ENCODE data around the gene DNAJA2.
"Not testable (repeated sequence)": the region's sequence is repeated elsewhere in the genome, so short reads cannot be mapped to it uniquely, and the experiment has no call there.

The DNAJA2 gene

GRCh38 chr16:46974352-46974751, 878 bp upstream of the DNAJA2 start:
- DNase-seq = no peak

GRCh38 chr16:46973996-46974324, 486 bp upstream of the DNAJA2 start:
- DNase-seq = no peak

- peak; percentile 17 for DNase-seq
Measured at GRCh38 chr16:46972429-46973206, 856 bp downstream of the DNAJA2 start.

- DNase-seq = no peak
Measured at GRCh38 chr16:46971271-46971670, 2.2 kb downstream of the DNAJA2 start.

GRCh38 chr16:46970089-46970488, 3.4 kb downstream of the DNAJA2 start:
- no peak for DNase-seq

GRCh38 chr16:46968063-46968435, 5.4 kb downstream of the DNAJA2 start:
- no peak for DNase-seq

- DNase-seq = no peak
Measured at GRCh38 chr16:46962629-46963028, 10.8 kb downstream of the DNAJA2 start.

GRCh38 chr16:46961373-46962353, 11.8 kb downstream of the DNAJA2 start:
- no peak for DNase-seq

GRCh38 chr16:46954562-46954961, 18.9 kb downstream of the DNAJA2 start:
- DNase-seq = no peak

GRCh38 chr16:46950009-46950408, 23.5 kb downstream of the DNAJA2 start:
- no peak for DNase-seq

GRCh38 chr16:46949241-46949892, 24.1 kb downstream of the DNAJA2 start:
- DNase-seq = no peak

- DNase-seq = no peak
Measured at GRCh38 chr16:46948548-46949166, 24.8 kb downstream of the DNAJA2 start.

GRCh38 chr16:46947900-46948547, 25.4 kb downstream of the DNAJA2 start:
- peak; percentile 2 for DNase-seq

- not testable (repeated sequence) for DNase-seq
Measured at GRCh38 chr16:46944713-46945112, 28.8 kb downstream of the DNAJA2 start.

GRCh38 chr16:46937536-46937935, 35.9 kb downstream of the DNAJA2 start:
- no peak for DNase-seq

GRCh38 chr16:46932802-46933201, 40.7 kb downstream of the DNAJA2 start:
- peak; percentile 70 for DNase-seq

GRCh38 chr16:46930861-46931260, 42.6 kb downstream of the DNAJA2 start:
- DNase-seq = no peak

- peak; percentile 2 for DNase-seq
Measured at GRCh38 chr16:46929378-46930332, 43.8 kb downstream of the DNAJA2 start.

- no peak for DNase-seq
Measured at GRCh38 chr16:46928811-46929210, 44.7 kb downstream of the DNAJA2 start.

GRCh38 chr16:46927273-46927672, 46.2 kb downstream of the DNAJA2 start:
- DNase-seq = no peak

All from NCI-H1436 (cell line).